ENCODE data around the gene ENG. TPM values are rescaled to one million over a fixed set of nuclear protein-coding genes. Genes with fewer than 3 reads are reported as not detected.

ENG gene
- total RNA-seq, 1 donor from 2014 or later, result 3.3 TPM

GRCh38 chr9:127855522-127855921 is 1.1 kb upstream of the ENG start:
- H3K4me3 Mint-ChIP-seq, result no peak overlapping the region
- no peak for TF ChIP-seq CTCF (conservative IDR thresholded peaks at IDR 0.05)
- no peak for DNase-seq (ENCODE audit: low read depth, low spot score)
- H3K36me3 Mint-ChIP-seq (ENCODE audit: low read depth), result no peaks in the 10 kb centered on the region
- H3K9me3 Mint-ChIP-seq, result no peaks in the 10 kb centered on the region
- peaks cover 7% of the 10 kb centered on the region for H3K4me1 Mint-ChIP-seq
- H3K27ac Mint-ChIP-seq (ENCODE audit: unreplicated experiment), result peak overlapping the region; percentile 50
- H3K27me3 Mint-ChIP-seq (ENCODE audit: low read depth), result no peaks in the 10 kb centered on the region

- no peaks in the 10 kb centered on the region for H3K27me3 Mint-ChIP-seq (ENCODE audit: low read depth)
- no peaks in the 10 kb centered on the region for H3K36me3 Mint-ChIP-seq (ENCODE audit: low read depth)
These were observed 502 bp upstream of the ENG start for GRCh38 chr9:127854960-127855359.

GRCh38 chr9:127853312-127854183 is 910 bp downstream of the ENG start:
- Mint-ChIP-seq H3K27ac (ENCODE audit: unreplicated experiment) (no peak overlapping the region), H3K4me1 (peaks cover 4% of the 10 kb centered on the region), H3K36me3 (ENCODE audit: low read depth) (peaks cover 2% of the 10 kb centered on the region), H3K27me3 (ENCODE audit: low read depth) (no peaks in the 10 kb centered on the region), H3K4me3 (no peak overlapping the region), H3K9me3 (no peaks in the 10 kb centered on the region)
- no peak for DNase-seq (ENCODE audit: low read depth, low spot score)
- TF ChIP-seq CTCF (conservative IDR thresholded peaks at IDR 0.05), result no peak

More at GRCh38 chr9:127854960-127855359, 502 bp upstream of the ENG start:
- H3K27ac Mint-ChIP-seq (ENCODE audit: unreplicated experiment), result no peak overlapping the region
- peaks cover 7% of the 10 kb centered on the region for H3K4me1 Mint-ChIP-seq
- DNase-seq (ENCODE audit: low read depth, low spot score), result no peak
- no peak overlapping the region for H3K4me3 Mint-ChIP-seq
- H3K9me3 Mint-ChIP-seq, result no peaks in the 10 kb centered on the region
- TF ChIP-seq CTCF (conservative IDR thresholded peaks at IDR 0.05), result no peak

- H3K36me3 Mint-ChIP-seq (ENCODE audit: low read depth), result peaks cover 2% of the 10 kb centered on the region
- H3K4me3 Mint-ChIP-seq, result no peak overlapping the region
- H3K4me1 Mint-ChIP-seq, result peaks cover 4% of the 10 kb centered on the region
- no peaks in the 10 kb centered on the region for H3K27me3 Mint-ChIP-seq (ENCODE audit: low read depth)
- H3K27ac Mint-ChIP-seq (ENCODE audit: unreplicated experiment), result no peak overlapping the region
- no peak for DNase-seq (ENCODE audit: low read depth, low spot score)
- H3K9me3 Mint-ChIP-seq, result no peaks in the 10 kb centered on the region
- TF ChIP-seq CTCF (conservative IDR thresholded peaks at IDR 0.05), result no peak
These were observed 1.6 kb downstream of the ENG start for GRCh38 chr9:127852829-127853228.

GRCh38 chr9:127850286-127850830 is 4.1 kb downstream of the ENG start:
- Mint-ChIP-seq H3K9me3 (no peaks in the 10 kb centered on the region), H3K4me3 (no peak overlapping the region), H3K36me3 (ENCODE audit: low read depth) (peaks cover 2% of the 10 kb centered on the region), H3K27me3 (ENCODE audit: low read depth) (no peaks in the 10 kb centered on the region), H3K4me1 (peaks cover 4% of the 10 kb centered on the region), H3K27ac (ENCODE audit: unreplicated experiment) (no peak overlapping the region)
- no peak for DNase-seq (ENCODE audit: low read depth, low spot score)
- no peak for TF ChIP-seq CTCF (conservative IDR thresholded peaks at IDR 0.05)
